Measurements from ENCODE around the gene FBXO41.
A peak's percentile ranks its signal among the peaks of the same experiment; 100 is the strongest.

Gene FBXO41

GRCh38 chr2:73286134-73286655 lies 1.9 kb upstream of the FBXO41 start:
- H3K4me1 ChIP-seq (ENCODE audit: control insufficient read depth, insufficient read depth, low read length), result peaks cover 20% of the 10 kb centered on the region
- no peak overlapping the region for H3K9ac ChIP-seq (ENCODE audit: low read depth, low read length)
- H3K27ac ChIP-seq (ENCODE audit: low read depth, low read length), result no peak overlapping the region
- no peak overlapping the region for H3K4me3 ChIP-seq (ENCODE audit: low read depth, low read length)
- H3K27me3 ChIP-seq (ENCODE audit: control insufficient read depth, insufficient read depth, low read length), result peaks cover 63% of the 10 kb centered on the region
- H3K9me3 ChIP-seq (ENCODE audit: control insufficient read depth, insufficient read depth, low read length), result no peaks in the 10 kb centered on the region
- no peaks in the 10 kb centered on the region for H3K36me3 ChIP-seq (ENCODE audit: control insufficient read depth, insufficient read depth, low read length)

GRCh38 chr2:73285159-73285739 lies 971 bp upstream of the FBXO41 start:
- Histone ChIP-seq H3K27me3 (ENCODE audit: control insufficient read depth, insufficient read depth, low read length) (peaks cover 53% of the 10 kb centered on the region), H3K4me3 (ENCODE audit: low read depth, low read length) (peak overlapping the region; percentile 81), H3K27ac (ENCODE audit: low read depth, low read length) (no peak overlapping the region), H3K9ac (ENCODE audit: low read depth, low read length) (peak overlapping the region; percentile 15; the same call in 1 of the 2 replicates), H3K36me3 (ENCODE audit: control insufficient read depth, insufficient read depth, low read length) (no peaks in the 10 kb centered on the region), H3K4me1 (ENCODE audit: control insufficient read depth, insufficient read depth, low read length) (peaks cover 20% of the 10 kb centered on the region), H3K9me3 (ENCODE audit: control insufficient read depth, insufficient read depth, low read length) (no peaks in the 10 kb centered on the region)

GRCh38 chr2:73283545-73284295 lies 558 bp downstream of the FBXO41 start:
- Histone ChIP-seq H3K9me3 (ENCODE audit: control insufficient read depth, insufficient read depth, low read length) (no peaks in the 10 kb centered on the region), H3K4me1 (ENCODE audit: control insufficient read depth, insufficient read depth, low read length) (peaks cover 20% of the 10 kb centered on the region), H3K27me3 (ENCODE audit: control insufficient read depth, insufficient read depth, low read length) (peaks cover 38% of the 10 kb centered on the region), H3K27ac (ENCODE audit: low read depth, low read length) (peak overlapping the region; percentile 43), H3K36me3 (ENCODE audit: control insufficient read depth, insufficient read depth, low read length) (no peaks in the 10 kb centered on the region), H3K9ac (ENCODE audit: low read depth, low read length) (peak overlapping the region; percentile 65), H3K4me3 (ENCODE audit: low read depth, low read length) (peak overlapping the region; percentile 81)

GRCh38 chr2:73282924-73283544 lies 1.2 kb downstream of the FBXO41 start:
- peaks cover 31% of the 10 kb centered on the region for H3K27me3 ChIP-seq (ENCODE audit: control insufficient read depth, insufficient read depth, low read length)
- peak overlapping the region; percentile 81 for H3K4me3 ChIP-seq (ENCODE audit: low read depth, low read length)
- H3K4me1 ChIP-seq (ENCODE audit: control insufficient read depth, insufficient read depth, low read length), result peaks cover 20% of the 10 kb centered on the region
- H3K27ac ChIP-seq (ENCODE audit: low read depth, low read length), result peak overlapping the region; percentile 6
- H3K36me3 ChIP-seq (ENCODE audit: control insufficient read depth, insufficient read depth, low read length), result no peaks in the 10 kb centered on the region
- peak overlapping the region; percentile 30; the same call in 1 of the 2 replicates for H3K9ac ChIP-seq (ENCODE audit: low read depth, low read length)
- H3K9me3 ChIP-seq (ENCODE audit: control insufficient read depth, insufficient read depth, low read length), result no peaks in the 10 kb centered on the region

GRCh38 chr2:73281244-73281643 lies 3.0 kb downstream of the FBXO41 start:
- no peak overlapping the region for H3K4me3 ChIP-seq (ENCODE audit: low read depth, low read length)
- H3K27ac ChIP-seq (ENCODE audit: low read depth, low read length), result no peak overlapping the region
- peaks cover 13% of the 10 kb centered on the region for H3K27me3 ChIP-seq (ENCODE audit: control insufficient read depth, insufficient read depth, low read length)
- peaks cover 20% of the 10 kb centered on the region for H3K4me1 ChIP-seq (ENCODE audit: control insufficient read depth, insufficient read depth, low read length)
- no peaks in the 10 kb centered on the region for H3K9me3 ChIP-seq (ENCODE audit: control insufficient read depth, insufficient read depth, low read length)
- H3K9ac ChIP-seq (ENCODE audit: low read depth, low read length), result no peak overlapping the region
- no peaks in the 10 kb centered on the region for H3K36me3 ChIP-seq (ENCODE audit: control insufficient read depth, insufficient read depth, low read length)

- Histone ChIP-seq H3K36me3 (ENCODE audit: control insufficient read depth, insufficient read depth, low read length) (no peaks in the 10 kb centered on the region), H3K4me1 (ENCODE audit: control insufficient read depth, insufficient read depth, low read length) (peaks cover 13% of the 10 kb centered on the region), H3K9me3 (ENCODE audit: control insufficient read depth, insufficient read depth, low read length) (no peaks in the 10 kb centered on the region), H3K27ac (ENCODE audit: low read depth, low read length) (no peak overlapping the region), H3K4me3 (ENCODE audit: low read depth, low read length) (no peak overlapping the region), H3K9ac (ENCODE audit: low read depth, low read length) (no peak overlapping the region), H3K27me3 (ENCODE audit: control insufficient read depth, insufficient read depth, low read length) (no peaks in the 10 kb centered on the region)
Measured at GRCh38 chr2:73279852-73280251, 4.4 kb downstream of the FBXO41 start.

- peaks cover 29% of the 10 kb centered on the region for H3K27me3 ChIP-seq (ENCODE audit: control insufficient read depth, insufficient read depth, low read length)
- no peak overlapping the region for H3K9ac ChIP-seq (ENCODE audit: low read depth, low read length)
- H3K27ac ChIP-seq (ENCODE audit: low read depth, low read length), result peak overlapping the region; percentile 37
- no peaks in the 10 kb centered on the region for H3K9me3 ChIP-seq (ENCODE audit: control insufficient read depth, insufficient read depth, low read length)
- no peak overlapping the region for H3K4me3 ChIP-seq (ENCODE audit: low read depth, low read length)
- no peaks in the 10 kb centered on the region for H3K36me3 ChIP-seq (ENCODE audit: control insufficient read depth, insufficient read depth, low read length)
- no peaks in the 10 kb centered on the region for H3K4me1 ChIP-seq (ENCODE audit: control insufficient read depth, insufficient read depth, low read length)
Measured at GRCh38 chr2:73272270-73272669, 12.0 kb downstream of the FBXO41 start.

GRCh38 chr2:73269686-73270465 lies 14.4 kb downstream of the FBXO41 start:
- Histone ChIP-seq H3K27ac (ENCODE audit: low read depth, low read length) (no peak overlapping the region), H3K9ac (ENCODE audit: low read depth, low read length) (no peak overlapping the region), H3K4me3 (ENCODE audit: low read depth, low read length) (peak overlapping the region; percentile 62), H3K36me3 (ENCODE audit: control insufficient read depth, insufficient read depth, low read length) (no peaks in the 10 kb centered on the region), H3K9me3 (ENCODE audit: control insufficient read depth, insufficient read depth, low read length) (no peaks in the 10 kb centered on the region), H3K27me3 (ENCODE audit: control insufficient read depth, insufficient read depth, low read length) (peaks cover 32% of the 10 kb centered on the region), H3K4me1 (ENCODE audit: control insufficient read depth, insufficient read depth, low read length) (no peaks in the 10 kb centered on the region)

- no peak overlapping the region for H3K27ac ChIP-seq (ENCODE audit: low read depth, low read length)
Measured at GRCh38 chr2:73268830-73269685, 15.2 kb downstream of the FBXO41 start.

GRCh38 chr2:73268366-73268829 lies 15.9 kb downstream of the FBXO41 start:
- Histone ChIP-seq H3K4me1 (ENCODE audit: control insufficient read depth, insufficient read depth, low read length) (no peaks in the 10 kb centered on the region), H3K9ac (ENCODE audit: low read depth, low read length) (no peak overlapping the region; the same call in 1 of the 2 replicates), H3K9me3 (ENCODE audit: control insufficient read depth, insufficient read depth, low read length) (no peaks in the 10 kb centered on the region), H3K27me3 (ENCODE audit: control insufficient read depth, insufficient read depth, low read length) (peaks cover 32% of the 10 kb centered on the region), H3K36me3 (ENCODE audit: control insufficient read depth, insufficient read depth, low read length) (peaks cover 7% of the 10 kb centered on the region), H3K4me3 (ENCODE audit: low read depth, low read length) (peak overlapping the region; percentile 62), H3K27ac (ENCODE audit: low read depth, low read length) (no peak overlapping the region)

More at GRCh38 chr2:73268830-73269685, 15.2 kb downstream of the FBXO41 start:
- Histone ChIP-seq H3K27me3 (ENCODE audit: control insufficient read depth, insufficient read depth, low read length) (peaks cover 32% of the 10 kb centered on the region), H3K4me3 (ENCODE audit: low read depth, low read length) (peak overlapping the region; percentile 62), H3K4me1 (ENCODE audit: control insufficient read depth, insufficient read depth, low read length) (no peaks in the 10 kb centered on the region), H3K9me3 (ENCODE audit: control insufficient read depth, insufficient read depth, low read length) (no peaks in the 10 kb centered on the region), H3K36me3 (ENCODE audit: control insufficient read depth, insufficient read depth, low read length) (0 out of 2 replicates have a peak, but pooled peaks cover under 1% of the 10 kb centered on the region), H3K9ac (ENCODE audit: low read depth, low read length) (no peak overlapping the region; the same call in 1 of the 2 replicates)
